GM06990 (cell line): ENCODE results near the gene NAB1.
"Not testable (repeated sequence)": the region's sequence is repeated elsewhere in the genome, so short reads cannot be mapped to it uniquely, and the experiment has no call there.

Experiments
- DNase-seq: peaks from one replicate; pipeline ENCODE4 v3.0.0-alpha.2; 2011; ENCODE audit not compliant: insufficient read length; ENCODE audit errors: extremely low read depth
- H3K27me3 ChIP-seq: replicated peaks from 2 replicates; pipeline ENCODE4 v1.6.0; 2011; ENCODE audit warnings: low read length; ENCODE audit not compliant: control insufficient read depth, insufficient read depth
- H3K36me3 ChIP-seq: 2 replicates; pipeline ENCODE4 v1.5.1; 2011; ENCODE audit warnings: low read length; ENCODE audit not compliant: control insufficient read depth, insufficient read depth
- H3K4me3 ChIP-seq: replicated peaks from 2 replicates; pipeline ENCODE4 v1.5.1; 2011; ENCODE audit warnings: low read depth, mild to moderate bottlenecking, control low read depth, low read length
- TF ChIP-seq, protein P1 (sequence below): IDR thresholded peaks from 2 replicates; pipeline ENCODE4 v1.5.1; 2011; ENCODE audit warnings: low read length, control low read depth, mild to moderate bottlenecking, inconsistent platforms; ENCODE audit not compliant: insufficient read depth, poor library complexity, severe bottlenecking

The NAB1 gene

DNA sequence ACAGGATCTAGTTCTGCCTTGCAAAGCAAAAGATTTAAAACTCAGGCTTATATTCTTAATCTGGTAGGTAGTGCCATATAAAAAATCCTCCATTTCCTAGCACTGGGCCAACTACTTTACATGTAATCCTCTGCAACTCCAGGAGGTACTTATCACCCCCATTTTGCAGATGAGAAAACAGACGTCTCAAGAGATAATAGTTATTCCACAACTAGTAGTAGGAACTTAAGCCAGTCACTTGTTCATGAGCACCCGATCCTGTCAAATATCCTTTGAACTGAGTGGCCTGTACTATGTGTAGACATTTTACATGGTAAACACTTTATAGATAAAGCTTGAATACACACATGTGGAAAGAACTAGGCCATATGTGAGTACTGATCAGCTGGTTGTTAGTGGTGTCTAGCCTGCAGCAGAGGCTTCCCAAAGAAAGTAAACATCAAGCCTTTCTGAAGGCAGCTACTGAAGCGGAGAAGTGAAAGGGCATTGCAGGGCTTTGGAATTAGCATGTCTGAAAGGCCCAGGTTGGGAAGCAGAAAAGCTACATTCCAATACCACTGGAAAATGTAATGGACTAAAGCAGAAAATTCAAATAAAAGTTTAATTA, 48.0 kb downstream of the NAB1 start:
- DNase-seq = no peak

DNA sequence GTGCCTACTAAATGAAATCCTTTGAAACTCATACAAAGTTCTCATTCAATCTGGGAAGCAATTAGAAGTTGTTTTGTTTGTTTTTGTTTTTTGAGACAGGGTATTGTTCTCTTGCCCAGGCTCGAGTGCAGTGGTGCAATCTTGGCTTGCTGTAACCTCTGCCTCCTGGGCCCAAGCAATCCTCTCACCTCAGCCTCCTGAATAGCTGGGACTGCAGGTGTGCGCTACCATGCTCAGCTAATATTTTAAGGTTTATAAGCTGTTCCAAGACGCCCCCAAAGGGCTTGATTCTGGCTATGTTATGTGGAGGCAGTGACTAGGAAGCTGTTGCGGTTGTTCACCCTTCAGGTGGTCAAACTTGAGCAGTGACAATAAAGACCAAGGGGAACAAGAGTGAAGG, 48.5 kb downstream of the NAB1 start:
- no peak for DNase-seq
- no peaks in the 10 kb centered on the region for H3K36me3 ChIP-seq
- H3K27me3 ChIP-seq = no peaks in the 10 kb centered on the region
- no peak overlapping the region for H3K4me3 ChIP-seq
- TF ChIP-seq, protein P1, sequence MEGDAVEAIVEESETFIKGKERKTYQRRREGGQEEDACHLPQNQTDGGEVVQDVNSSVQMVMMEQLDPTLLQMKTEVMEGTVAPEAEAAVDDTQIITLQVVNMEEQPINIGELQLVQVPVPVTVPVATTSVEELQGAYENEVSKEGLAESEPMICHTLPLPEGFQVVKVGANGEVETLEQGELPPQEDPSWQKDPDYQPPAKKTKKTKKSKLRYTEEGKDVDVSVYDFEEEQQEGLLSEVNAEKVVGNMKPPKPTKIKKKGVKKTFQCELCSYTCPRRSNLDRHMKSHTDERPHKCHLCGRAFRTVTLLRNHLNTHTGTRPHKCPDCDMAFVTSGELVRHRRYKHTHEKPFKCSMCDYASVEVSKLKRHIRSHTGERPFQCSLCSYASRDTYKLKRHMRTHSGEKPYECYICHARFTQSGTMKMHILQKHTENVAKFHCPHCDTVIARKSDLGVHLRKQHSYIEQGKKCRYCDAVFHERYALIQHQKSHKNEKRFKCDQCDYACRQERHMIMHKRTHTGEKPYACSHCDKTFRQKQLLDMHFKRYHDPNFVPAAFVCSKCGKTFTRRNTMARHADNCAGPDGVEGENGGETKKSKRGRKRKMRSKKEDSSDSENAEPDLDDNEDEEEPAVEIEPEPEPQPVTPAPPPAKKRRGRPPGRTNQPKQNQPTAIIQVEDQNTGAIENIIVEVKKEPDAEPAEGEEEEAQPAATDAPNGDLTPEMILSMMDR = no peak

More for the DNA sequence above, 48.0 kb downstream of the NAB1 start:
- Histone ChIP-seq H3K27me3 (no peaks in the 10 kb centered on the region), H3K4me3 (no peak overlapping the region), H3K36me3 (no peaks in the 10 kb centered on the region)
- TF ChIP-seq, protein P1 = no peak

DNA sequence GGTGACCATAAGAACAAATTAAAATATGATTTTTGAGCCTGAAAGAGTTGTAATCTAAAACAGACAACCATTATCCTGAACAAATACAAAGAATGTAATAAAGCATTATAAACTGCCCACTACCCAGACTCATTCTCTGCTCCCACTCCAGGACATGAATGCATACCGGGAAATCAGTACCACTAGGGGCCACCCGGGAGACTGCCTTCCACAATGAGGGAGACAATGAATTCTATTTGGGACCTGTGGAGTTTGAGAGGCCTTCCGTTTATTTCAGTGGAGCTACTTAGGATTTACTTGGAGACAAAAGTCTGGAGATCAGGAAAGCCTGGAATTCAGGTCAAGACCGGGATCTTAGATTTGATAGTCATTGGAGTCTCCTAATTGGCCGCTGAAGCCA, 50.0 kb downstream of the NAB1 start:
- H3K4me3 ChIP-seq = no peak overlapping the region
- DNase-seq = no peak
- TF ChIP-seq, protein P1 = no peak
- no peaks in the 10 kb centered on the region for H3K27me3 ChIP-seq
- H3K36me3 ChIP-seq = no peaks in the 10 kb centered on the region

DNA sequence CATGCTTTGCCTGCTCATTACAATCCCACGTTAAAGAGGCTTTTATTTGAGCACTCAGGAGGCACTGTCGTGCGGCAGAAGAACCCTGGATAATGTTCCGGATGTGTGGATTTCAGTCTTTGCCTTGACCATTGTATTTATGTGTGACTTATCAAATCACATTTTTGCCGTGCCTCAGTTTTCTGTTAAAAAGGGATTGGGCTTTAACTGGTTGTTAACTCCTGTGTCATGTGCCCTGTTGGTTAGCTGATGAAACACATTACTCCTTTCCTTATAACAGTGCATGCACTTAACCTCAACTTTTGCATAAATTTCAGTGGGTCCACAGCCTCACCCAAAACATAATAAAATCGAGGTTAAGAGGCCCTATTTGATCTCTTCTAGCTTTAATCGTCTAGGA, 52.7 kb downstream of the NAB1 start:
- DNase-seq = no peak
- Histone ChIP-seq H3K36me3 (no peaks in the 10 kb centered on the region), H3K4me3 (no peak overlapping the region), H3K27me3 (no peaks in the 10 kb centered on the region)
- TF ChIP-seq, protein P1 = no peak

DNA sequence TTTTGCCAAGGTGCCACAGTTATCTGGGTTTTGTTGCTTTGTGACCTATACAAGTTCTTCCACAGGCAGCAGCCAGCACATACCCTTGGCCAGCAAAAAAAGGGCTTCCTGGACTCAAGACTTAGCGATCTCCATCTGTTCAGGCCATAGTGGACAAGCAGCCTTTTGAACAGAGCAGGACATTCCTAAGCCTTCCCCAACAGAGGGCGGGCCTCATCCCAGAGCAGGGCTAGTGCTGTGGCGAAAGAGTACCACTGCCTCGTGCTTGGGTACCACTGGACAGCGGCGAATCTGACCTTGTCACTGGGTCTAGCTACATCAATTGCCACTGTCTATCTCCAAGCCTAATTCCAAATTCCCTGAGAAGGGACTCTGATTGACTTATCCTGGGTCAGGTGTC, 56.4 kb downstream of the NAB1 start:
- no peak overlapping the region for H3K4me3 ChIP-seq
- no peak for DNase-seq
- H3K27me3 ChIP-seq = no peaks in the 10 kb centered on the region
- TF ChIP-seq, protein P1 = no peak
- H3K36me3 ChIP-seq = no peaks in the 10 kb centered on the region

DNA sequence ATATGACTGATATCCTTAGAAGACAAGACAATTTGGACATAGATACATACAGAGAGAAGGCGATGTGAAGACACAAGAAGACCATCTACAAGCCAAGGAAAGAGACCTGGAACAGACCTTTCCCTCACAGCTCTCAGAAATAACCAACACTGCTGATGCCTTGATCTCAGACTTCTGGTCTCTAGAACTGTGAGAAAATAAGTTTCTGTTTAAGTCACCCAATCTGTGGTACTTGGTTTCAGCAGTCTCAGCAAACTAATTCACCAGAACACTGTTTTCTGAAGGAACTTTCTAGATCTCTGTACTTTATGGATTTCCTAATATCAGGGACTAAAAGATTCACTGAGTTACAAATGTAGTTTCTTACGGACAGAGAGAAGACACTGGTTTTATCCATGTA, 58.8 kb downstream of the NAB1 start:
- no peaks in the 10 kb centered on the region for H3K27me3 ChIP-seq
- no peaks in the 10 kb centered on the region for H3K36me3 ChIP-seq
- DNase-seq = no peak
- TF ChIP-seq, protein P1 = no peak
- H3K4me3 ChIP-seq = no peak overlapping the region

DNA sequence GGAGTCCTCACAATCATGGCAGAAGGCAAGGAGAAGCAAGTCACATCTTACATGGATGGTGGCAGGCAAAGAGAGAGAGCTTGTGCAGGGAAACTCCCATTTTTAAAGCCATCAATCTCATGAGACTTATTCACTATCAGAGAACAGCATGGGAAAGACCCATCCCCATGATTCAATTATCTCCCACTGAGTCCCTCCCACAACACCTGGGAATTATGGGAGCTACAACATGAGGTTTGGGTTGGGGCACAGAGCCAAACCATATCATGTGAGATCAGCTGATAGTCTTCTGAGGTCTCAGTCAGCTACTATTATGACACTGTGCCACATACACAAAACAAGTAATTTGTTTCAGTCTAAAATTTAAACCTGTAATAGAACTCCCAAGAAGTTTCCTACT, 59.8 kb downstream of the NAB1 start:
- H3K36me3 ChIP-seq = not testable (repeated sequence)

More for the DNA sequence above, 59.8 kb downstream of the NAB1 start:
- DNase-seq, H3K27me3 ChIP-seq, H3K4me3 ChIP-seq: not testable (repeated sequence)
